GM18511 (cell line): ENCODE measurements around the gene TMEM45B.
"Not testable (repeated sequence)": the region's sequence is repeated elsewhere in the genome, so short reads cannot be mapped to it uniquely, and the experiment has no call there.

ENCODE experiments used
- ATAC-seq: cut with Tn5 transposase; IDR thresholded peaks from one replicate; pipeline ENCODE4 v1.9.1; 2021; ENCODE audit warnings: mild to moderate bottlenecking, moderate library complexity; ENCODE audit not compliant: unreplicated experiment

Gene TMEM45B

GRCh38 chr11:129815596-129816461 lies at the start of gene TMEM45B:
Gene TMEM45B, plus strand, starts transcription at chr11:129815848. Its CDS starts 36,635 bp downstream, at chr11:129852483.
- ATAC-seq: no peak

- no peak for ATAC-seq
Observed at GRCh38 chr11:129766898-129767604, 48.6 kb upstream of the TMEM45B start.

- ATAC-seq: no peak
Observed at GRCh38 chr11:129767827-129768226, 47.8 kb upstream of the TMEM45B start.

GRCh38 chr11:129768356-129768755 lies 47.3 kb upstream of the TMEM45B start:
- ATAC-seq: no peak

GRCh38 chr11:129769059-129769458 lies 46.6 kb upstream of the TMEM45B start:
- no peak for ATAC-seq

GRCh38 chr11:129770993-129771392 lies 44.7 kb upstream of the TMEM45B start:
- ATAC-seq: no peak

- ATAC-seq: not testable (repeated sequence)
Observed at GRCh38 chr11:129771456-129771855, 44.2 kb upstream of the TMEM45B start.

- no peak for ATAC-seq
Observed at GRCh38 chr11:129778877-129779276, 36.8 kb upstream of the TMEM45B start.

GRCh38 chr11:129779342-129779741 lies 36.3 kb upstream of the TMEM45B start:
- ATAC-seq: no peak

- ATAC-seq: no peak
Observed at GRCh38 chr11:129785383-129786111, 30.1 kb upstream of the TMEM45B start.

GRCh38 chr11:129786112-129786416 lies 29.6 kb upstream of the TMEM45B start:
- ATAC-seq: not testable (repeated sequence)

- ATAC-seq: no peak
Observed at GRCh38 chr11:129787532-129788155, 28.0 kb upstream of the TMEM45B start.

- no peak for ATAC-seq
Observed at GRCh38 chr11:129788278-129788677, 27.4 kb upstream of the TMEM45B start.

- no peak for ATAC-seq
Observed at GRCh38 chr11:129790106-129790505, 25.5 kb upstream of the TMEM45B start.

GRCh38 chr11:129791515-129791914 lies 24.1 kb upstream of the TMEM45B start:
- no peak for ATAC-seq

- no peak for ATAC-seq
Observed at GRCh38 chr11:129792663-129793062, 23.0 kb upstream of the TMEM45B start.

- ATAC-seq: no peak
Observed at GRCh38 chr11:129795089-129795488, 20.6 kb upstream of the TMEM45B start.

GRCh38 chr11:129798212-129798611 lies 17.4 kb upstream of the TMEM45B start:
- no peak for ATAC-seq

- ATAC-seq: not testable (repeated sequence)
Observed at GRCh38 chr11:129800162-129800561, 15.5 kb upstream of the TMEM45B start.

- ATAC-seq: no peak
Observed at GRCh38 chr11:129800655-129801054, 15.0 kb upstream of the TMEM45B start.

GRCh38 chr11:129803533-129803932 lies 12.1 kb upstream of the TMEM45B start:
- ATAC-seq: no peak
